B cell (primary cell): ENCODE data around the gene ERBB2. TPM values are rescaled to one million over a fixed set of nuclear protein-coding genes. Genes with fewer than 3 reads are reported as not detected.

Source experiments
- ATAC-seq: fragments of 200-7000 bp; cut with Tn5 transposase; one replicate; pipeline ENCODE4 v1.10.0; 2021; ENCODE audit warnings: low read depth, mild to moderate bottlenecking, moderate number of reproducible peaks, moderate library complexity
- CTCF ChIA-PET: fragments of 350-600 bp; sonication (Branson Sonifier 250); formaldehyde crosslinking; loops from one replicate; lab custom pipeline; 2021; ENCODE audit warnings: antibody characterized with exemption, inconsistent platforms; lab: Charles Lee
- POLR2A ChIA-PET: fragments of 350-600 bp; sonication (Branson Sonifier 250); formaldehyde crosslinking; loops from one replicate; lab custom pipeline; 2021; ENCODE audit warnings: antibody characterized with exemption; lab: Charles Lee
- DNase-seq: peaks from one replicate; pipeline ENCODE4 v3.0.0; 2013
- H2AFZ ChIP-seq: 2 replicates; pipeline ENCODE4 v1.6.1; 2012; ENCODE audit warnings: mild to moderate bottlenecking, low read depth, low read length; ENCODE audit not compliant: insufficient read depth, poor library complexity, severe bottlenecking
- H3K27ac ChIP-seq, 2 donors: 1 replicate in 1 of 2; 2 replicates in 1 of 2; pipeline ENCODE4 v1.5.1; 2012 to 2013; ENCODE audit warnings: low read length in 2 of 2, mild to moderate bottlenecking in 2 of 2, moderate library complexity in 1 of 2
- H3K27me3 ChIP-seq, 4 experiments: fragments of 200-600 bp in 1 of 4; sonication (generic) in 1 of 4; replicated peaks in 1 of 4; 1 replicate in 2 of 4; 2 replicates in 2 of 4; pipeline versions ENCODE4 v1.6.1 to v1.7.0; 2013 to 2016; ENCODE audit warnings: low read length in 3 of 4, mild to moderate bottlenecking in 2 of 4, mixed read lengths in 1 of 4, moderate library complexity in 1 of 4; ENCODE audit not compliant: insufficient read depth in 4 of 4, control insufficient read depth in 3 of 4; ENCODE audit errors: control extremely low read depth in 1 of 4
- H3K36me3 ChIP-seq, 2 experiments: replicated peaks in 1 of 2; 1 replicate in 1 of 2; 2 replicates in 1 of 2; pipeline versions ENCODE4 v1.6.1 to v1.7.1; 2013; ENCODE audit warnings: low read length in 1 of 2; ENCODE audit not compliant: insufficient read depth in 2 of 2, control insufficient read depth in 1 of 2; ENCODE audit errors: control extremely low read depth in 1 of 2, extremely low read depth in 1 of 2
- H3K4me1 ChIP-seq, 2 donors: fragments of 200-600 bp in 1 of 2; sonication (generic) in 1 of 2; 1 replicate in 1 of 2; 2 replicates in 1 of 2; pipeline versions ENCODE4 v1.5.1 to v1.6.1; 2013 to 2017; ENCODE audit warnings: low read length in 2 of 2; ENCODE audit not compliant: control insufficient read depth in 2 of 2, insufficient read depth in 2 of 2
- H3K4me2 ChIP-seq: replicated peaks from 2 replicates; pipeline ENCODE3; 2012; ENCODE audit warnings: mild to moderate bottlenecking, low read depth, low read length; ENCODE audit not compliant: poor library complexity, severe bottlenecking
- H3K4me3 ChIP-seq, 5 experiments: fragments of 200-600 bp in 1 of 5; sonication (generic) in 1 of 5; 1 replicate in 3 of 5; 2 replicates in 2 of 5; pipeline versions ENCODE4 v1.5.1 to v1.7.0; 2011 to 2016; ENCODE audit warnings: low read length in 4 of 5, mild to moderate bottlenecking in 4 of 5, low read depth in 2 of 5, control low read depth in 1 of 5, moderate library complexity in 1 of 5; ENCODE audit not compliant: insufficient read depth in 1 of 5; ENCODE audit errors: control extremely low read depth in 1 of 5, extremely low read depth in 1 of 5
- H3K79me2 ChIP-seq: fragments of 200-600 bp; sonication (generic); one replicate; pipeline ENCODE4 v1.6.0; 2016; ENCODE audit warnings: low read length; ENCODE audit not compliant: control insufficient read depth, insufficient read depth
- H3K9ac ChIP-seq: fragments of 200-600 bp; sonication (generic); 2 replicates; pipeline ENCODE4 v1.6.1; 2017; ENCODE audit warnings: mild to moderate bottlenecking, low read length, moderate library complexity
- H3K9me3 ChIP-seq, 3 donors: one replicate each; pipeline versions ENCODE4 v1.6.1 to v1.7.1; 2013; ENCODE audit warnings: low read length in 2 of 3; ENCODE audit not compliant: control insufficient read depth in 2 of 3, insufficient read depth in 1 of 3; ENCODE audit errors: control extremely low read depth in 1 of 3
- H4K20me1 ChIP-seq: 2 replicates; pipeline ENCODE4 v1.6.0; 2012; ENCODE audit warnings: mild to moderate bottlenecking, low read length; ENCODE audit not compliant: insufficient read depth, control insufficient read depth, poor library complexity, severe bottlenecking
- H3K27ac Mint-ChIP-seq: one replicate; pipeline ENCODE4 v1.8.0; 2021; ENCODE audit warnings: mixed read lengths
- H3K27me3 Mint-ChIP-seq: one replicate; pipeline ENCODE4 v1.8.0; 2021; ENCODE audit warnings: mixed read lengths
- H3K4me1 Mint-ChIP-seq: one replicate; pipeline ENCODE4 v1.8.0; 2021; ENCODE audit warnings: mixed read lengths
- H3K4me3 Mint-ChIP-seq: one replicate; pipeline ENCODE4 v1.8.0; 2021; ENCODE audit warnings: mixed read lengths
- H3K9me3 Mint-ChIP-seq: one replicate; pipeline ENCODE4 v1.8.0; 2022; ENCODE audit warnings: mixed read lengths; ENCODE audit not compliant: insufficient read depth
- EZH2 ChIP-seq: IDR thresholded peaks from 2 replicates; pipeline ENCODE4 v1.6.1; 2012; ENCODE audit warnings: borderline replicate concordance, low read depth, mild to moderate bottlenecking, moderate library complexity, low read length; ENCODE audit not compliant: insufficient read depth, poor library complexity, severe bottlenecking
- WGBS: methylation state at CpG from one replicate; pipeline ENCODE4 v1.1.5; 2013; ENCODE audit warnings: missing lambda C conversion rate; ENCODE audit not compliant: insufficient coverage; 5-methylcytosine and 5-hydroxymethylcytosine counted together
- intact Hi-C: fragments of 100-400 bp; cut with micrococcal nuclease; formaldehyde crosslinking; loops from one replicate; pipeline ENCODE4 v1.10.0; 2022
- polyA plus RNA-seq: library from polyadenylated mRNA; depleted of rRNA; stranded (reverse); fragments of >200 nt; gene quantifications from 2 replicates; pipeline ENCODE4 v1.2.3, GENCODE V29; 2012
- total RNA-seq, 2 donors: library from RNA; stranded (reverse); fragments of 120-200 nt in 1 of 2; gene quantifications; 1 replicate in 1 of 2; 2 replicates in 1 of 2; pipeline versions ENCODE4 v1.2.3 to v1.2.4, GENCODE V29; 2013 to 2022
- TF ChIP-seq, protein P1 (sequence below): fragments of 200-600 bp; IDR thresholded peaks from one replicate; pipeline ENCODE4 v1.8.0; 2022; ENCODE audit warnings: antibody characterized with exemption, mild to moderate bottlenecking

The ERBB2 gene
- total and polyA plus RNA-seq, 2 donors (not counting 1 experiment from before 2014, with no cell fraction given), result 3.2 to 8.4 TPM

- peaks cover 16% of the 10 kb centered on the region for H3K4me1 Mint-ChIP-seq
- H3K27me3 Mint-ChIP-seq, result peaks cover 12% of the 10 kb centered on the region
- no peak overlapping the region for H3K27ac Mint-ChIP-seq
- no peak for ATAC-seq
- peaks cover 0 to 16% (median 3%) of the 10 kb centered on the region in 4 experiments for H3K27me3 ChIP-seq
- no peaks in the 10 kb centered on the region for H3K9me3 ChIP-seq
- H3K4me3 ChIP-seq, result no peak overlapping the region
- H3K9ac ChIP-seq, result no peak overlapping the region
- 92% methylated on average over 16 of the region's 16 CpGs for WGBS
- H3K79me2 ChIP-seq, result no peaks in the 10 kb centered on the region
- no peak overlapping the region for H2AFZ ChIP-seq
- peaks cover 13 to 16% of the 10 kb centered on the region in 2 donors for H3K4me1 ChIP-seq
- no peak overlapping the region for H3K4me3 Mint-ChIP-seq
- no peaks in the 10 kb centered on the region for H3K9me3 Mint-ChIP-seq
- TF ChIP-seq, protein P1, sequence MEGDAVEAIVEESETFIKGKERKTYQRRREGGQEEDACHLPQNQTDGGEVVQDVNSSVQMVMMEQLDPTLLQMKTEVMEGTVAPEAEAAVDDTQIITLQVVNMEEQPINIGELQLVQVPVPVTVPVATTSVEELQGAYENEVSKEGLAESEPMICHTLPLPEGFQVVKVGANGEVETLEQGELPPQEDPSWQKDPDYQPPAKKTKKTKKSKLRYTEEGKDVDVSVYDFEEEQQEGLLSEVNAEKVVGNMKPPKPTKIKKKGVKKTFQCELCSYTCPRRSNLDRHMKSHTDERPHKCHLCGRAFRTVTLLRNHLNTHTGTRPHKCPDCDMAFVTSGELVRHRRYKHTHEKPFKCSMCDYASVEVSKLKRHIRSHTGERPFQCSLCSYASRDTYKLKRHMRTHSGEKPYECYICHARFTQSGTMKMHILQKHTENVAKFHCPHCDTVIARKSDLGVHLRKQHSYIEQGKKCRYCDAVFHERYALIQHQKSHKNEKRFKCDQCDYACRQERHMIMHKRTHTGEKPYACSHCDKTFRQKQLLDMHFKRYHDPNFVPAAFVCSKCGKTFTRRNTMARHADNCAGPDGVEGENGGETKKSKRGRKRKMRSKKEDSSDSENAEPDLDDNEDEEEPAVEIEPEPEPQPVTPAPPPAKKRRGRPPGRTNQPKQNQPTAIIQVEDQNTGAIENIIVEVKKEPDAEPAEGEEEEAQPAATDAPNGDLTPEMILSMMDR, result no peak
- TF ChIP-seq EZH2, result no peak
- DNase-seq, result no peak
- POLR2A ChIA-PET, result interaction anchor here (0.5 kb wide), 1 partner anchor 381 kb away, joined by 8 read pairs; no protein-coding TSS in a partner anchor
- H3K36me3 ChIP-seq, result no peaks in the 10 kb centered on the region
- CTCF ChIA-PET, result interaction anchor here (1.2 kb wide), 1 partner anchor 15 kb away, joined by 4 read pairs; no protein-coding TSS in a partner anchor
- no peaks in the 10 kb centered on the region for H4K20me1 ChIP-seq
- H3K27ac ChIP-seq, result no peak overlapping the region
- intact Hi-C loops, result no loop called here
- H3K4me2 ChIP-seq, result no peak overlapping the region
Measured at GRCh38 chr17:39744075-39744835, 44.4 kb downstream of the ERBB2 start.

DNA sequence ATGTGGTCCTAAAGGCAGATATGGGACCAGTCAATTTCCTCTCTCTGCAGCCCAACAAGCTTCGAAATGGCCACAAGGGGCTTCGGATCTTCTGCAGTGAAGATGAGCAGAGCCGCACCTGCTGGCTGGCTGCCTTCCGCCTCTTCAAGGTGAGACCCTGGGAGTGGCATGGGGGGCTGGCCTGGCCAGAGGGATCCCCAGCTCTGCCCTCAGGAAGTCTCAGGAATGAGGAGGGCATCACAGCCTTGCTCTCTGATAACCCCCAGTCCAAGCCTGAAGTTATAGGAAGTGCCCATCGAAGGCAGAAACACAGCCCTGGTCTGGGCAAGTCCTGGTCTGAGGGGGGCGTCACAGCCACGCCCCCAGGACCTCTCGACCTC is 45.0 kb downstream of the ERBB2 start:
- intact Hi-C loops, result no loop called here
- Histone ChIP-seq H3K27ac (no peak overlapping the region), H2AFZ (no peak overlapping the region), H3K27me3 (peaks cover 0 to 11% (median 0%) of the 10 kb centered on the region in 4 experiments), H3K4me1 (peaks cover 7 to 10% of the 10 kb centered on the region in 2 donors), H3K4me2 (no peak overlapping the region), H3K4me3 (no peak overlapping the region), H3K79me2 (no peaks in the 10 kb centered on the region), H4K20me1 (no peaks in the 10 kb centered on the region), H3K9me3 (no peaks in the 10 kb centered on the region), H3K36me3 (no peaks in the 10 kb centered on the region), H3K9ac (no peak overlapping the region)
- no peak overlapping the region for H3K4me3 Mint-ChIP-seq
- TF ChIP-seq EZH2, result no peak
- TF ChIP-seq, protein P1, result no peak
- ATAC-seq (peak; percentile 7), DNase-seq (no peak)
- H3K27me3 Mint-ChIP-seq, result peaks cover 8% of the 10 kb centered on the region
- CTCF ChIA-PET, result interaction anchor here (1.2 kb wide), 1 partner anchor 15 kb away, joined by 4 read pairs; no protein-coding TSS in a partner anchor
- H3K27ac Mint-ChIP-seq, result no peak overlapping the region
- POLR2A ChIA-PET, result interaction anchor here (0.5 kb wide), 1 partner anchor 381 kb away, joined by 8 read pairs; no protein-coding TSS in a partner anchor
- 87% methylated on average over 7 of the region's 8 CpGs for WGBS
- H3K9me3 Mint-ChIP-seq, result no peaks in the 10 kb centered on the region
- H3K4me1 Mint-ChIP-seq, result peaks cover 10% of the 10 kb centered on the region
